Measurements from ENCODE around the gene C4orf51.

GRCh38 chr4:145690610-145691009, 10.7 kb downstream of the C4orf51 start:
- TF ChIP-seq CTCF (IDR thresholded peaks at IDR 0.05; ENCODE audit: low read depth, low read length, missing input control) (no peak), ATF3 (IDR thresholded peaks at IDR 0.05) (no peak), MAX (IDR thresholded peaks at IDR 0.05) (no peak), SP1 (IDR thresholded peaks at IDR 0.05) (no peak), GABPA (IDR thresholded peaks at IDR 0.05 in 1 of 2, conservative IDR thresholded peaks at IDR 0.05 in 1 of 2) (no peak), TAF1 (conservative IDR thresholded peaks at IDR 0.05) (no peak), YY1 (IDR thresholded peaks at IDR 0.05) (no peak)

Data from liver (tissue), 3 donors.